Trophoblast cell (in vitro differentiated cells and primary cell): ENCODE data around the gene EXOSC2.

Experiments
- DNase-seq, 2 donors: peaks; one replicate each; pipeline ENCODE4 v3.0.0-alpha.2; 2016
- H2AFZ ChIP-seq: 2 replicates; pipeline ENCODE4 v1.6.1; 2013; ENCODE audit warnings: low read length, moderate library complexity, mild to moderate bottlenecking; ENCODE audit not compliant: insufficient read depth, poor library complexity
- H2AK5ac ChIP-seq: 2 replicates; pipeline ENCODE4 v1.6.1; 2013; ENCODE audit warnings: mild to moderate bottlenecking, low read length
- H2BK120ac ChIP-seq: 2 replicates; pipeline ENCODE4 v1.6.1; 2013; ENCODE audit warnings: low read length, mild to moderate bottlenecking, moderate library complexity; ENCODE audit not compliant: insufficient read depth, poor library complexity
- H2BK12ac ChIP-seq: 2 replicates; pipeline ENCODE4 v1.6.1; 2013; ENCODE audit warnings: mild to moderate bottlenecking, low read length, moderate library complexity
- H2BK5ac ChIP-seq: 2 replicates; pipeline ENCODE4 v1.6.1; 2013; ENCODE audit warnings: low read length, low read depth, moderate library complexity, mild to moderate bottlenecking; ENCODE audit not compliant: poor library complexity
- H3K14ac ChIP-seq: 2 replicates; pipeline ENCODE4 v1.6.1; 2013; ENCODE audit warnings: mild to moderate bottlenecking, low read length
- H3K18ac ChIP-seq: 2 replicates; pipeline ENCODE4 v1.6.1; 2013; ENCODE audit warnings: mild to moderate bottlenecking, low read length
- H3K23ac ChIP-seq: 2 replicates; pipeline ENCODE4 v1.6.1; 2013; ENCODE audit warnings: low read length
- H3K27ac ChIP-seq: 2 replicates; pipeline ENCODE4 v1.5.1; 2013; ENCODE audit warnings: low read depth, mild to moderate bottlenecking, inconsistent platforms, low read length, moderate library complexity
- H3K27me3 ChIP-seq: 2 replicates; pipeline ENCODE4 v1.6.1; 2013; ENCODE audit warnings: inconsistent platforms, mild to moderate bottlenecking, low read length, moderate library complexity; ENCODE audit not compliant: insufficient read depth
- H3K36me3 ChIP-seq, 2 experiments: 1 replicate in 1 of 2; 2 replicates in 1 of 2; pipeline ENCODE4 v1.6.1; 2013; ENCODE audit warnings: low read length in 2 of 2, mild to moderate bottlenecking in 2 of 2, moderate library complexity in 1 of 2; ENCODE audit not compliant: insufficient read depth in 2 of 2, control insufficient read depth in 1 of 2
- H3K4ac ChIP-seq: 2 replicates; pipeline ENCODE4 v1.6.1; 2013; ENCODE audit warnings: low read depth, mild to moderate bottlenecking, low read length, moderate library complexity
- H3K4me1 ChIP-seq, 2 experiments: 1 replicate in 1 of 2; 2 replicates in 1 of 2; pipeline ENCODE4 v1.6.1; 2013; ENCODE audit warnings: low read length in 2 of 2, mild to moderate bottlenecking in 2 of 2, moderate library complexity in 1 of 2; ENCODE audit not compliant: insufficient read depth in 2 of 2, control insufficient read depth in 1 of 2
- H3K4me2 ChIP-seq: 2 replicates; pipeline ENCODE4 v1.6.1; 2013; ENCODE audit warnings: inconsistent platforms, mild to moderate bottlenecking, low read length, moderate library complexity
- H3K4me3 ChIP-seq: 2 replicates; pipeline ENCODE4 v1.5.1; 2013; ENCODE audit warnings: mild to moderate bottlenecking, low read depth, low read length, inconsistent platforms
- H3K79me1 ChIP-seq: one replicate; pipeline ENCODE4 v1.6.1; 2013; ENCODE audit warnings: low read length
- H3K79me2 ChIP-seq: 2 replicates; pipeline ENCODE4 v1.6.1; 2013; ENCODE audit warnings: low read length, mild to moderate bottlenecking; ENCODE audit not compliant: control insufficient read depth, insufficient read depth, poor library complexity
- H3K9ac ChIP-seq: 2 replicates; pipeline ENCODE4 v1.6.1; 2013; ENCODE audit warnings: mild to moderate bottlenecking, low read length
- H3K9me3 ChIP-seq: 2 replicates; pipeline ENCODE4 v1.6.1; 2013; ENCODE audit warnings: low read depth, mild to moderate bottlenecking, control low read depth, inconsistent platforms, low read length; ENCODE audit not compliant: insufficient read depth
- H4K12ac ChIP-seq: 2 replicates; pipeline ENCODE4 v1.6.1; 2013; ENCODE audit warnings: low read depth, mild to moderate bottlenecking, low read length, moderate library complexity
- H4K8ac ChIP-seq: 2 replicates; pipeline ENCODE4 v1.6.1; 2013; ENCODE audit warnings: low read depth, mild to moderate bottlenecking, low read length, moderate library complexity
- H4K91ac ChIP-seq: one replicate; pipeline ENCODE4 v1.6.1; 2013; ENCODE audit warnings: low read depth, mild to moderate bottlenecking, low read length, moderate library complexity
- WGBS: extraction: QIAGEN DNeasy Blood & Tissue Kit; methylation state at CpG from one replicate; pipeline ENCODE4 v1.1.7; 2013; ENCODE audit warnings: missing lambda C conversion rate; ENCODE audit not compliant: insufficient read length, insufficient coverage; ENCODE audit errors: extremely low coverage; 5-methylcytosine and 5-hydroxymethylcytosine counted together

Gene EXOSC2

DNA sequence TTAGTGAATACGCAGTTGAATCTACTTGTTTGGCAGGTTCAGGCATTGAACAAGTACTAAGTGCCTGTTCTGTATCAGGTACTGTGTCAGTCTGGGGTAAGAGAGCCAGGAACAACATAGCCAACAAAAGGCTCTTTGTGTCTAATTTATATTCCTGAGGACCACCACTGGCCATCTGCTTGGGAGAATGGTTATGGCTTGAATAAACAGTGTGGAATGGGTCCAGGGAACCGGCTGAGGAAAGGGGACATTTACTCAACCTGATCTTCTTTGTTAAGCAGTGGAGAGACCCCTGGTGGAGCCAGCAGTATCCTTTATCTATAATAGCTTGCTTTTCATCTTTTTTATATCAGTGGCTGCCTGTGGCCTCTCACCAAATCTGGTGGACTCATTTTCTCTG lies 38.6 kb downstream of the EXOSC2 start:
- no peaks in the 10 kb centered on the region for H3K27me3 ChIP-seq
- no peak overlapping the region for H3K4me3 ChIP-seq
- no peak for DNase-seq
- no CpG with 5 or more reads among the region's 2 CpGs for WGBS
- no peak overlapping the region for H4K8ac ChIP-seq
- H4K12ac ChIP-seq: no peak overlapping the region
- no peak overlapping the region for H3K14ac ChIP-seq
- no peak overlapping the region for H2AFZ ChIP-seq
- no peak overlapping the region for H3K9ac ChIP-seq
- no peak overlapping the region for H2BK5ac ChIP-seq
- H3K4me1 ChIP-seq: peaks cover 0 to 3% of the 10 kb centered on the region in 2 experiments
- no peak overlapping the region for H3K27ac ChIP-seq
- no peak overlapping the region for H2AK5ac ChIP-seq
- no peak overlapping the region for H3K23ac ChIP-seq
- H2BK12ac ChIP-seq: no peak overlapping the region
- H4K91ac ChIP-seq: no peak overlapping the region
- no peak overlapping the region for H3K4me2 ChIP-seq
- H3K79me2 ChIP-seq: no peaks in the 10 kb centered on the region
- H3K4ac ChIP-seq: no peak overlapping the region
- no peaks in the 10 kb centered on the region for H3K79me1 ChIP-seq
- no peak overlapping the region for H2BK120ac ChIP-seq
- H3K36me3 ChIP-seq: no peaks in the 10 kb centered on the region
- no peaks in the 10 kb centered on the region for H3K9me3 ChIP-seq
- H3K18ac ChIP-seq: no peak overlapping the region

DNA sequence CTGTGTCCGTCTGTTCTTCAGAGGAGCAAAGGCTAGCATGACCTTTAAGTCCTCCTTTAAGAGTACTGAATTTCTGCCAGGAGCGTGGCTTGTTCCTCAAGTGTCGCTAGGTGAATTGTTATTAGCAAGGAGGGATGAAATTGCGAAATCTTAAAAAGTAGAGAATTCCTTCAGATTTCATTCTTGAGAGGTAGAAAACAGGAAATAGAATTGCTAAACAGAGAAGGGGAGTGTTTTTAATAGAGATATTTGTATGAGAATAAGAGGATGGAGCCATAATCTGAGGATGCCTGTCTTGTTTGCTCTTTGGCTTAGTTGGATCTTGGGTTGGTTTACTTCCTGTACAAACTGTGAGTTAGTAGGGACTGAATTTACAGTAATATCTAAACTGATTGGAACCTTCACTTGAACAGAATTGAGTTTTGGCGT lies 39.2 kb downstream of the EXOSC2 start:
- Histone ChIP-seq H2BK5ac (no peak overlapping the region), H3K4me1 (peaks cover 0 to 3% of the 10 kb centered on the region in 2 experiments), H3K14ac (no peak overlapping the region), H4K8ac (no peak overlapping the region), H3K27ac (no peak overlapping the region), H2AK5ac (no peak overlapping the region), H4K12ac (no peak overlapping the region), H4K91ac (no peak overlapping the region), H3K4ac (no peak overlapping the region), H2AFZ (no peak overlapping the region), H3K9me3 (no peaks in the 10 kb centered on the region), H3K79me1 (no peaks in the 10 kb centered on the region), H3K18ac (no peak overlapping the region), H3K4me3 (no peak overlapping the region), H3K79me2 (no peaks in the 10 kb centered on the region), H3K9ac (no peak overlapping the region), H3K23ac (no peak overlapping the region), H3K4me2 (no peak overlapping the region), H3K27me3 (no peaks in the 10 kb centered on the region), H2BK12ac (no peak overlapping the region), H2BK120ac (no peak overlapping the region), H3K36me3 (no peaks in the 10 kb centered on the region)
- WGBS: no CpG with 5 or more reads among the region's 5 CpGs
- DNase-seq: no peak

GRCh38 chr9:130735566-130735965 lies 42.0 kb downstream of the EXOSC2 start:
- Histone ChIP-seq H4K12ac (no peak overlapping the region), H3K18ac (no peak overlapping the region), H3K79me1 (no peaks in the 10 kb centered on the region), H3K4me1 (no peaks in the 10 kb centered on the region), H3K14ac (no peak overlapping the region), H4K8ac (no peak overlapping the region), H3K9ac (no peak overlapping the region), H3K27me3 (no peaks in the 10 kb centered on the region), H2AFZ (no peak overlapping the region), H3K27ac (no peak overlapping the region), H4K91ac (no peak overlapping the region), H3K36me3 (no peaks in the 10 kb centered on the region), H3K79me2 (no peaks in the 10 kb centered on the region), H3K4me3 (no peak overlapping the region), H3K23ac (no peak overlapping the region), H2BK5ac (no peak overlapping the region), H3K4ac (no peak overlapping the region), H2AK5ac (no peak overlapping the region), H2BK120ac (no peak overlapping the region), H3K9me3 (no peaks in the 10 kb centered on the region), H3K4me2 (no peak overlapping the region), H2BK12ac (no peak overlapping the region)
- no CpG with 5 or more reads among the region's 4 CpGs for WGBS
- DNase-seq: no peak

DNA sequence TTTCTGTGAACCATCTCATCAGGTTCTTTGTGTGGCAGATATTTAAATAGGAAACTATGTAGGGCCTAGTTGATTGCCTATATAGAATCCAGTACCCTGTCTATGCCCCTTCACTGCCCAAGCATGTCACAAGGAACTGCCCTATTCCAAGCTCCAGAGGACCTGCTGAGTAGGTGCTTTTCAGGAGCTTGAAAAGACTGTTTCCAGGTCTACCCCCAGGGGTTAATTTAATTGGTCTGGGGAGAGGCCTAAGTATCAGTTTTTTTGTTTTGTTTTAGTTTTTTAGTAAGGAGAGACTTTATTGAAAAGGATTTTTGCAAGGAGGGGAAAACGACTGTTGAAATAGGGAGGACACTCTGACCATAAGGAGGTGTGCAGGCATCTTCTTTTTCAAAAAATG lies 43.3 kb downstream of the EXOSC2 start:
- no CpG with 5 or more reads among the region's 1 CpG for WGBS
- no peak overlapping the region for H2AK5ac ChIP-seq
- H3K4me1 ChIP-seq: no peaks in the 10 kb centered on the region

More for the DNA sequence above, 43.3 kb downstream of the EXOSC2 start:
- no peak overlapping the region for H3K4me3 ChIP-seq
- no peak overlapping the region for H3K14ac ChIP-seq
- H4K91ac ChIP-seq: no peak overlapping the region
- no peak for DNase-seq
- H2AFZ ChIP-seq: no peak overlapping the region
- H3K4ac ChIP-seq: no peak overlapping the region
- no peak overlapping the region for H4K8ac ChIP-seq
- no peaks in the 10 kb centered on the region for H3K79me1 ChIP-seq
- no peaks in the 10 kb centered on the region for H3K36me3 ChIP-seq
- no peak overlapping the region for H2BK12ac ChIP-seq
- no peak overlapping the region for H3K27ac ChIP-seq
- no peak overlapping the region for H3K4me2 ChIP-seq
- H3K9me3 ChIP-seq: no peaks in the 10 kb centered on the region
- no peak overlapping the region for H3K18ac ChIP-seq
- H3K23ac ChIP-seq: no peak overlapping the region
- H3K9ac ChIP-seq: no peak overlapping the region
- no peak overlapping the region for H2BK120ac ChIP-seq
- H3K27me3 ChIP-seq: no peaks in the 10 kb centered on the region
- no peak overlapping the region for H2BK5ac ChIP-seq
- no peak overlapping the region for H4K12ac ChIP-seq
- H3K79me2 ChIP-seq: no peaks in the 10 kb centered on the region
